ENCODE data around the gene RELN.

The RELN gene

DNA sequence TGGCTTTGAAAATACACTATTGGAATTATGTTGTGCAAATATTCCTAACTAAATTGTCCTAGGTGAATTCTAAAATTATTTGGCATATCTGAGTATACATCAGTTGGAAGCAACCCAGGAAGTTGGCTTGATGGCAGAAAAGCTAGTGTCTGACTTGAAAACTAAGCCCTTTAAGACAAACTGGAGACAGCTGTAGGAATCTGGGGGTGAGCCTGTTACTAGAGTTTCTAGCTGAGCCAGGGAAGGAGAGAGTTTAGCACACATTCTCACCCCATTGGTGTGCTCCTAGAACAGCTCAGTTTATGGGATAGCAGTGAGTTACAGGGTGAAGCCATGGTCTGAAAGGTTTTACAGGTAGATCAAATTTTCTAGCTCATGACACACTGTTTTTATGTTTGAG lies 333.2 kb downstream of the RELN start:
- H3K4me3 ChIP-seq (ENCODE audit: low read depth, low read length): no peak overlapping the region

DNA sequence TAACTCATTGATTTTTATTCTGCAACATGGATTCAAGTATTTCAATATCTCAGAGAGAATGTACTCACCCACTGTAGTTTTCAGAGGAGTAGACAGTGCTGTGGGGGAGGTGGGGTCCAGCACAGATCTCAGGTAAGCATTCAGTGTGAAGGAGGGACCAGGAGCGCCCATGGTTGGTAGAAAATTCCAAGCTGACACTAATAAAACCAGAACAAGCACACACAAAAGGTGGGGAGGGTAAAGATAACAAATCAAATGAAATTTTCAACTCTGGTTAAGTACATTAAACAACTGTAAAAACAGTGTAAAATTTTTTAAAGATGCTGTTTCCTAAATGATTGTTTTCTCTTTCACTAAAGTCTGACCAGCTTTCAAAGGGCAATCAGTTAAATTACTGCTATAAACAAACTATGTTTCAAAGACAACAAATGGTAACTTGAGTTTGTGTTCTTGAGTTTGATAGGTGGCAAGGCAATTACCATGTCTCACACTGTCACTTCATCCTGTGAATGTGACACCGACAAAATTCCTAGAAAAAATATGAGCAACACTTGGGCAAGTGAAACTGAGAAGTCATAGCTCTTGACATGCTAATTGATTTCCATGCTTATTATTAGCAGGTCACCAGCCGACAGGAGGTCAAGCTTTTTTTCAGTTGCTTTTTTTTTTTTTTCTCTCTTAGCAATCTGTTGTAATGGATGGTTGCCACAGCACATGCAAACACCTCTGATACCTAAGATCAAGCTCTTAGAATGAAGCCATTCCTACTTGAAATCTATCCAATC lies 337.7 kb downstream of the RELN start:
- no peak overlapping the region for H3K4me3 ChIP-seq (ENCODE audit: low read depth, low read length)

DNA sequence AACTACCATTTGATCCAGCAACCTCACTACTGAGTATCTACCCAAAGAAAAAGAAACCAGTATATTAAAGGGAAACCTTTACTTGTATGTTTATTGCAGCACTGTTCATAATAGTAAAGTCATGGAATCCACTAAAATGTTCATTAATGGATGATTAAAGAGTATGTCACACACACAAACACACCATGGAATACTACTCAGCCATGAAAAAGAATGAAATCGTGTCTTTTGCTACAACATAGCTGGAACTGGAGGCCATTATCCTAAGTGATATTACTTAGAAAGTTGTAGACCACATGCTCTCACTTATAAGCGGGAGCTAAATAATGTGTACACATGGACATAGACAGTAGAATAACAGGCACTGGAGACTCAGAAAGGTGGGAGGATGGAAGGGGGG lies 340.4 kb downstream of the RELN start:
- no peak overlapping the region for H3K4me3 ChIP-seq (ENCODE audit: low read depth, low read length)

DNA sequence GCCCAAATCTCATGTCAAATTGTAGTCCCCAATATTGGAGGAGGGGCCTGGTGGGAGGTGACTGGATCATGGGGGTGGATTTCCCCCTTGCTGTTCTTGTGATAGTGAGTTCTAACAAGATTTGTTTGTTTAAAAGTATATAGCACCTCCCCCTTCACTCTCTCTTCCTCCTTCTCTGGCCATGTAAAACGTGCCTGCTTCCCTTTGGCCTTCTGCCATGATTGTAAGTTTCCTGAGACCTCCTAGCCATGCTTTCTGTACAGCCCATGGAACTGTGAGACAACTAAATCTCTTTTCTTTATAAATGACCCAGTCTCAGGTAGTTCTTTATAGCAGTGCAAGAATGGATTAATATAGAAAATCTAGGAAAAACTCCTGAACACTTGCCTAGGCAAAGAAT lies 341.3 kb downstream of the RELN start:
- H3K4me3 ChIP-seq (ENCODE audit: low read depth, low read length): no peak overlapping the region

DNA sequence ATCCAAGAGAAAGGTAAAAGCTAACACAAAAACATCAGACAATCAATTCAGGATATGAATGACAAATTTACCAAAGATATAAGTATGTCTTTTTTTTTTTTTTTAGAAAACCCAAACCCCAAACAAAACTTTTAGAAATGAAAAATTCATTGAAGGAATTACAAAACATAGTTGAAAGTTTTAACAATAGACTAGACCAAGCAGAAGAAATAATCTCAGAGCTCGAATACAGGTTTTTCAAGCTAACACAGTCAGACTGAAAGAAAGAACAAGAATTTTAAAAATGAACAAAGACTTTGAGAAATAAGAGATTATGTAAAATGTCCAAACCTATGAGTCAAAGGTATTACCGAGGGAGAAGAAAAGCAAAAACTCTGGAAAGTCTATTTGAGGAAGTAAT lies 345.1 kb downstream of the RELN start:
- no peak overlapping the region for H3K4me3 ChIP-seq (ENCODE audit: low read depth, low read length)

DNA sequence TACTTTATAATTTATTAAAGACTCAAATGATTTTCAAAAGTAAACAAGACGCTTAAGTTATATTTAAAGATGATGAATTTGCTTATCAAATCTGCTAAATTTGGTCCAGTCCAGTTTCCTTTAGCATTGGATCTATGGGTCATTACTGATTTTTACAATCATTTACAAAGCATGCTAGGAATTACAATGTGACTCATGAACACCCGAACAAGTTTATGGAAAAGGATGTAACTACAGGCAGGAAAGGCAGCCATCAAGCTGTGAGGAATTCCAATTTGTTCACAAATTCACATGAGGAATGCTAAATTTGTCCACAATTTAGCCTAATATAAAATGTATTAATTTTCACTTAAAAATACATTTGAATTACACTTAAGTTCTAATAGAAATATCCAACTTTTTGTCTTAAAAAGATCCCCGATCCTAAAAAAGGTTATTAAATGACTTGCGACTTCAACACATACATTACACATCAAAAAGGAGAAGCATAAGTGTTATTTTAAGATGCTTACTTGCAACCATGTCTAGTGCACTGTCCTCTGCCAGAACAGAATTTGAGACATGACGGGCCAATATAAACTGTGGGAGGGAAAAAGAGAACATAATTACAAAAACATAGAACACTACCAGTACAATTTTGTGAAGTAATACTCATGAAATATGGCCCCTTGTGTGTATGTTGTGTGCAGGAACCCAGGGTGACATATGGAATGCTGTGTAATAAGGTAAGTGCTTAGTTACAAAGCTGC lies 349.3 kb downstream of the RELN start:
- no peak overlapping the region for H3K4me3 ChIP-seq (ENCODE audit: low read depth, low read length)

DNA sequence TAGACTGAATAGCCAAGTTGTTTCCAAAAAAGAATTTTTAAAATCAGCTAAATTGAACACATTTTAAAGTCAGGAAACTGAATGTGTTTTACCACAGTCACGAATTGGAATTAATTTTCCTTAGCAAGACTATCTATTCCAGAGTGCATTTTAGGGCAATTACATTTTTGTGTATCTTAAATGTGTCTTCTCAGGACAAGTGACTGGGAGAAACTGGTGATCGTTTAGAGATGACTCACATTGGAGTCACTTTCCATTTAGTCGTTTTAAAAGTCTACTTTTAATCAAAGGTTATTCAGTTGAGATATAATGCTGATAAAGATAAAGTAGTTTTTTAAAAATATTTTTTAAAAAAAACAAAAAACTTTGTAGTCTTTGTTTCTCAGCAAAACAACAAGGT lies 351.7 kb downstream of the RELN start:
- no peak overlapping the region for H3K4me3 ChIP-seq (ENCODE audit: low read depth, low read length)

DNA sequence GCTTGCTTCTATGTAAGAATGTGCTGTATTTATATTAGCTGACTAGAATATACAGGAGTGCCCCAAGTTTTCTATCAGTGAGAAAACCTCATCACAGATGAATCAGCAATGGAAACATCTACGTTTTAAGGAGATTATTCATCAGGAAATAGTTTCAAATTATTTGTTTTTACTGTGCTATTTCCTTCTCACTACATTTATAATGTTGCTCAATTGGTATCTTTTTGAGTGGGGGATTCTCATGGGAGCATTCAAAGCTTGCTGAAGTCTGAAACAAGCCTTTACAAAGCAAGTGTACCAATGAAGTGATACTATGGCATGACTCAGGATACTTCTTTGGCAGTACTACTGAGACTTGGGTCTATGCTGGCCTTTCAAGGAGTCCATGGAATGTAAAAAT lies 352.4 kb downstream of the RELN start:
- H3K4me3 ChIP-seq (ENCODE audit: low read depth, low read length): no peak overlapping the region

DNA sequence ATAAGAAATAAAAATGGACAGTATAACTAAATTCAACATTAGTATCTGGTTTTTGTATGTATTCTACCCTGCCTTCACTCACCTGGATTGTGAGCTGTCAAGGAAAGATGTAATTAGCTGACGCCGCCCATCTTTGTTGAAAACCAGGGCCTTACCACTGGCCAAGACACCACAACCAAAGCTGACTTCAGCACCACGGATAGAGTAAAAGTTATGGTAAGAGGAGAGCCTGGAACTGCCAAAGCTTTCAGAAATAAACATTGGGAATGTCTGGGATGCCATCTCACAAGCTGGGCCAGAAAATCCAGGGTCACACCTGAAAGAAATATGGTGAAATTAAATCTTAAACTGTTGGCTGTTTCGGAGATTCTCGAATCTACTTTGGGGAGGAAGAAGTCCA lies 353.3 kb downstream of the RELN start:
- H3K4me3 ChIP-seq (ENCODE audit: low read depth, low read length): no peak overlapping the region

DNA sequence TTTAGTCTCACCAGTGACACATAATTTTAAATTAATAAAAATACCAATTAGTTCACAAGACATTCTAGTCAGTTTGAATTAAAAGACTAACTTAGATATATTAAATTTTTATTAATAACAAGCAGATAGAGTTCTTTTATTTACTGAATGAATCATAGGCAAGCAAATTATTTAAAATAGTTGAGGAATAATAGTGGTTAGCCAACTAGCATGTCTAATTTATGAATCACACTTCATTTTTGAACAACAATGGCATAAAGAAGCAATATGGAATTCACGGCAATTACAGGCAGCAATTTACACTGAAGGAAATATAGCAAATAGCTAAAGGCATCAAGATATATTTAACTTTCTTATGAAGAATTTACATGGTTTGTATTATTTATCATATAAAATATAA lies 356.5 kb downstream of the RELN start:
- H3K4me3 ChIP-seq (ENCODE audit: low read depth, low read length): no peak overlapping the region

DNA sequence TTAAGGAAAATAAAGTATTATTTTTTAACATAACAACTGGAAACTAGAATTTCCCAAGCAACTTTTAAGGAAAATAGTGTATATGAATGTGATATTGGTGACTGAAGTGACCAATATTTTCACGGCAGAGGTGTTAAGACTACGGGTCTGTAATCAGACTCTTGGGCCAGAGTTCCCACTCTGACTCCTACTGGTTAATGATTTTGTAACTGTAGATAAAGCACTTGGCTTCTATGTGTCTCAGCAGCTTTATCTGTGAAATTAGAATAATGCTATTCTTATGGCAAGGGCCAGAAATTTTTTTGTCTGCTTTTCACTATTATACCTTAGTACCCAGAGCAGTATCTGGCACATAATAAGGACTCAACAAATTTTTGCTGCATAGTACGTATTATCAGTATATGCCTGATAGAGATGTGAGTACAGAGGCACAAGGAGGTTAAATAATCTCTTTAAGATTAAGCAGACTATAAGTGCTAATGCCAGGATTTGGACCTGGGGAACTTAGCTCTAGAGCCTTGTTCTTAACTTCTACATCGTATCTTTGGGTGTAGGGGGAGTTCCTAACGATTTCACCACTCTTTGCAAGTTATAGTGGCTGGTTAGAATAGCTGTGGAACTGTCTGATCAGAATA lies 357.3 kb downstream of the RELN start:
- no peak overlapping the region for H3K4me3 ChIP-seq (ENCODE audit: low read depth, low read length)

DNA sequence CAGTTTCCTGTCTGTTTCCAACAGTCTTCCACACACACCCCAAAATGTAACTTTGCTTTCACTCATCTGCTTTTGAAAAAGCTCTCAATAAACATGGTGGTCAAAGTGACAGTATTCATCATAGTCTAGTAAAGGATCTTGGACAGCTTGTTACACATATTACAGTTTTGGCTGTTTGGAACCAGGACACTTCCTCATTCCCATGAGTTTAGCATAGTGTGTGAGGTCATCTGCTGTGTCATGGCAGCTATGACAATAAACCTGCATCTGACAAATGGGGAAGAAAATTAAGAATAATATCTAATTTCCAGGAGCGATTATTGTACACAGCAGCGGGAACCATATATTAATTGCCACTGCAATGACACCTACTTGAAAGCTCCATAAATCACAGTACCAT lies 359.1 kb downstream of the RELN start:
- no peak overlapping the region for H3K4me3 ChIP-seq (ENCODE audit: low read depth, low read length)

DNA sequence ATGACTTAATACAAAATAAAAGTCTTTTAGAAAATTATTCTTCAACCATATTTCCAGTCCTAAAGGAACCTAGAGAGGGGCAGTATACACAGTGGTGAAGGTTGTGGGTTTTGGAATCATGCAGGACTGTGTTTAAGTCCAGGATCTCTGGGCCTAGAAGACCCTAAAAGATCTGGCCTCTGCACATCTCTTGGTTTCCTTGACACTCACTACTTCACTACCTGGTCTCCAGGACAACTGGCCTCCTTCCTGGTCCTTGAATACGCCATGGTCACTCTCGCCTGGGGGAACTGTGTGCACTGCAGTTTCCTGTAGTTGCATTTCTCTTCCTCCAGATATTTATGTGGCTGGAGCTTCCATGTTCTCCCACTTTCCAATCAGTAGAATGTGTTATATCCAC lies 360.7 kb downstream of the RELN start:
- no peak overlapping the region for H3K4me3 ChIP-seq (ENCODE audit: low read depth, low read length)

DNA sequence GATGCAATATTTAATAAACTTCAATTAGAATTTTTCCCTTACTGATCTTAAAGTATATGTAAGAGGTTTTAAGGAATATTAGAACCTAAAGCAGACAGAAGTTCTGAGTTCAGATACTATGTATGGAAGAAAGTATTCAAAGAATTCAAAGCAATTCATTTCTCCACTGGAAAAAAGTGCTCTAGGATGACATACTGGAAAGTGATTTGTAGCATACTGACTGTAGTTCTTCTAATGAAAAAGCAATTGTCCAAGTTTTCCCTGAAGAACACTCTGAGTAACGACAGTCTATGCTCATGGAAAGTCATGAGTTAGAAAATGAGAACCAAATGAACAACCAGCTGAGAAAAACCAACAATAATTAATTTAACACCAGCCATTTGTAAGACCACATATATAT lies 362.7 kb downstream of the RELN start:
- no peak overlapping the region for H3K4me3 ChIP-seq (ENCODE audit: low read depth, low read length)

DNA sequence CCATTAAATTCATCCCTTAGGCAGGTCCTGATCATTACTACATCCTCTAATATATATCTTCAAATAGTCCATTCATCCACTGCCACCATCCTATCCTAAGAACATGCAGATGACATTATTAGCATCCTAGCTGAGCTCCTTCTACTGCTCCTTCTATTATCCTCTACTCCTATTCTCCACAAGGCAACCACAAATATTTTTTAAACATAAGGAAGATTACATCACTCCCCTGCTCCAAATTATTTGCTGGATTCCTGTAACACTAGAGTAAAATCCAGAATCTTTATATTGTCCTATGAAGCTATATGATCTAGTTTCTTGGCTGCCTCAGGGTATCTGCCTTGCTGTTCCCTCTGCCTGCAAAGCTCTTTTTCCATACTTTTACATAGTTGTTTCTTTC lies 367.2 kb downstream of the RELN start:
- no peak overlapping the region for H3K4me3 ChIP-seq (ENCODE audit: low read depth, low read length)

DNA sequence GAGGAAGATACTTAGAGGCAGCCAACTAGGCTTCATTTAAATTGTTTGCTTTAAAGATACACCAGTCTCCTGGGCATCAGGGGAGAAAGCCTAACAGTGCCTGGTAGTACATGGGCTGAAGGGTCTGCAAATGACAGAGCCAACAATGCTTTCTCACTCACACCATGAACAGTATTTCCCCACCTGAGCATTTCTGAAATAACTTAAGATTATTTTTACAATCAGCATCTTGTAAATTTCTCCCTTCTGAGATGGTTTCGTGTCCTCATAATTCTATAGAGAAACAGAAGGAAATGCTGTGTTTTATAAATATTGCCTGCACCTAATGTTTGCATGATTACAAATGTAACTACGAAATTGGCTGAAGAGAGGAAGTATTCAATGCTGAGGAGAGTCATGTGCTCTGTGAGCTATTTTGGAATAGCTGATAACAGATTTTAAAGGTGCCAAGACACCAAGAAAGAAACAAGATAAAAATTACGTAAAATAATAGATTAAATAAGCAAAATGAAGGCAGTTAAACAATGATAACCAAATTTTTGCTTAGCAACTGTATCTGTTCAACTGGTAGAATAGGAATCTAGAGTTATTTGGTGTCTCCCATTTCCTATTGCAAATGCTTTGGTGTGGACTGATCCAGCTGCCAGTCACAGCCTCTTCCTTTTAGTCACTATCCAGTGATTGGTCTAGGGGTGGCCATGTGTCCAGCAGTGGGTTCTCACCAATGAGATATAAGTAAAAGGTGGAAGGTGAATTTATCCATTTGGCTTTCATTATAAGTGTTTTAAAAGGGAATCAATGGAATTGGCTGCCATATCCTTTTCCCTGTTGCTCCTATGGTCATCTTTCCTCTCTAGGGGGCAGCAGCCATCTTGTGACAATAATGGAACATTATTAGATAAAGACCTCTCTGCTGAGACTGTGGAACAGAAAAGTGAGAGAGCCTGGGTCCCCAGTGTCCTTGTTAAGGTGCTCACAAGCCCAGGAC lies 375.5 kb downstream of the RELN start:
- H3K4me3 ChIP-seq (ENCODE audit: low read depth, low read length): no peak overlapping the region

DNA sequence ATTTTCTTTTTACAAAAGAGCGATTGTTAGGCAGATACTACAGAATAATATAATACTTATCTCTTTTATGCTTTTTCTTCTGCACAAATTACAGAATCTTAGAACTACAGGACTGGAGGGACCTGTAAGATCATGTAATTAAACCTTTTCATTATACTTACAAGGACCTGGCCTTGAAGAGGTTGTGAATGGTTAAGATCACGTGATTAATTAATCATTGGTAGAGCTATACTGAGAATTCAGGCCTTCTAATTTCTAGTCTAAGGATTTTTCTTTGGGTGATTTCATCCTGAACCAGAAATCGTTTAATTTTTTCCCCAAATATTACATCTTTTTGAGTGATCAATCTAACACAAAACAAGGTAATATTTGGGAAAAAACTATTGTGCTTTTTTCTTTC lies 379.7 kb downstream of the RELN start:
- no peak overlapping the region for H3K4me3 ChIP-seq (ENCODE audit: low read depth, low read length)

DNA sequence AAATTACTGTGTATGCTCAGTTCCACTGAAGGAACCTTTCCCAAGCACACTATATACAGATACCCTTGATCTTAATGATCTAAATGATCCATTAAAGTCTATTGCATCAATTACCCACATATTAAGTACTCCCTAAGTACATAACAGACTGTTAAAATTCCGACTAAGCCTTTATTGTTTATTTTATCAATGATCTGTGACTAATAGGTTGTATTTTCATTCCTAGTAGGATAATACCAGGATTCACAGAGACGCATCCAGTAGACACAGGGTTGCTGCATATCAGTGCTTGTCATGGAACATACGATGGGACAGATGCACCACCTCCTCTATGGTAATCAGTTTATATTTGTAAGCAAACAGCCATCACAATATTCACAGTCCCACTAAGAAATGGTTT lies 383.8 kb downstream of the RELN start:
- H3K4me3 ChIP-seq (ENCODE audit: low read depth, low read length): no peak overlapping the region

DNA sequence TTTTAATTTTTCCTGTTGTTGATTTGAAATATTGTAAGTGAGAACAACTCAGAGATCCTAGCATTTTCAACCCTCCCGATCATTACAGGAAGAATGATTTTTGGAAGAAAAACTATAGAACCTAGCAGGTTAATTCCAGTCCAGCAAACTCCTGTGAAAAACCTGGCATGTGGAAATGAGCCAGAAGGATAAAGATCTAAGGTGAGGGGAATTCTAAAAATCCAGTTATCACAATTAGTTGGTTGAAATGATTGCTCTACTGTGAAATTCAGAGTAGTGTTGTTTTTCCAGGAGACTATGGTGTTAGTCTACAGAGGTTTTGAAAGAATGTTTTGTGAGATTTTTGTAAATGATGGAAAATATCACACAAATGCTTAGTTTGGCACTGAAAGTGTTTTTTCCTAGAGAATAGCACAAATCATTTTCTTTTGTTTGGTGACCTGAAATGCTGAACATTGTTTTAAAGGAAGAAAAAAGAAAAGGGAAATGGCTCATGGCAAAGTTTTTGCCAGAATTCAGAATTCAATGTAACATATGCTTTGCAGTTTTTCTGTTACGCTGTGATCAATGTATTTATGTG lies 391.0 kb downstream of the RELN start:
- H3K4me3 ChIP-seq (ENCODE audit: low read depth, low read length): no peak overlapping the region

DNA sequence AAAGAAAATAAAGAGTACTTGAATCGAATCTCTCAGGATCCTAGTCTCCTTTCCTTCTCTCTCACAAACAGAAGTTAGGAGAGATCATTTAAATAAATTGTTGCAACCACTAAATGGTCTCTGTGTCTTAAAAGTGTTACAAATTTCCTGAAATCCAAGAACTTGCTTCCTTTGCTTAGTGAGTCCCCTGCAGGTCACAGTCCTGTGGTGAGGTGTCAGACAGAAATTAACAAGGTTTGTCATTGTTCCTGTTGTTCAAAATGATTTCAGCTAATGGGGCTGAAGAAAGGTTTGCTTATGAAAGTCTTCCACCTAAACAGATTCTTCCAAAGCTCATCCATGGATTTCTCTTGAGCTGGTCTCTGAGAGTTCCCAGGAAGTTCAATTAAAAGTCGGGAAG lies 391.9 kb downstream of the RELN start:
- no peak overlapping the region for H3K4me3 ChIP-seq (ENCODE audit: low read depth, low read length)

DNA sequence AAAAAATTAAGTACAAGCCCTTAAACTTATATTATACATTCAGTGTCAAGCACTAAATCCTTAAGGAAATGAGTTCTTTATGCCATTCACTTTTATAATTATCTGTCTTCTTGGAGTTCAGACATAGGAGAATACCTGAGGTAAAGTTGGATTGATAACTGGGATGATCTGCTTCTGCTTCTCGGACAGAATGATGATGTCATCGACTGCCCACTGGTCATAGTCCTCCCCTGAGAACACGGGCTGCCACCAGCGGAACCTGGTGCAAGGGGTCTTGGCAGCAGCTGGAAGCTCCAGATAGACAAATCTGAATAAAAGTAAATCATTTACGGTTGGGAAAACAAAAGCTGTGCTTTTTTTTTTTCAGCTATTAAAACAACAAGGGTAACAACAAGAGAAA lies 395.3 kb downstream of the RELN start:
- H3K4me3 ChIP-seq (ENCODE audit: low read depth, low read length): no peak overlapping the region
